ENCODE results near the gene ZBTB46. TPM values are rescaled to one million over a fixed set of nuclear protein-coding genes. Genes with fewer than 3 reads are reported as not detected.
"Not testable (repeated sequence)": the region's sequence is repeated elsewhere in the genome, so short reads cannot be mapped to it uniquely, and the experiment has no call there.

Gene ZBTB46
- polyA plus RNA-seq, 1 donor = 18.1 TPM

- DNase-seq (ENCODE audit: low read depth) = no peak
Measured at GRCh38 chr20:63858393-63859165, 27.5 kb upstream of the ZBTB46 start.

DNA sequence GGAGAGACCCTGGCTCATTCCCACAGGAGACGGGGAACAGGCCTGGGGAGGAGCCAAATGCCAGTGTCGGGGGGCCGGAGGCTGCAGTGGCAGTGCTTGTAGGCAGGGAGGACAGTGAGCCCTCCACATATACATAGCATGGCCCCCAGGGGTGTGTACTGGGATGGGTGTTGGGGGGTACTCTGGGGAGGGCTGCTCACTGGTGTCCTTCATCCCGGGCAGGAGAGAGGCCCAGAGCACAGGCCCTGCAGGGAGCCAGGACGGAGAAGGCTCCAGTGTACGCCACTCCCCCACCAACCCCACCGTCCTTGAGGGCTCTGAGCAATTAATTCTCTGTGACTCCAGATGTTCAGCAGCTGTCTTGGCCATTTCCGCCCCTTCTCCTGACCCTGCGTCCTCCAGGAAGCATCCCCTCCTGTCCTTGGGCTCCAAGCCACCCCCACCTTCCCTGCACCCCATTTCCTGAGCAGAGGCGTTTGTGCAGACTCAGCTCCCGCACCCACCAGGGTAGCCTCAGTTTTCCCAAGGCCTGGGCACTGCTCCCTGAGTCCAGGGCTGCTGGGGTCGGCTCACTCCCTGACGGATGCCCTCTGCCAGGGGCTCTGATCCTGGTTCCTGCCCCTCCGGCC is 26.8 kb upstream of the ZBTB46 start:
- DNase-seq (ENCODE audit: low read depth) = no peak

GRCh38 chr20:63856098-63856511 is 25.0 kb upstream of the ZBTB46 start:
- no peak for DNase-seq (ENCODE audit: low read depth)

DNA sequence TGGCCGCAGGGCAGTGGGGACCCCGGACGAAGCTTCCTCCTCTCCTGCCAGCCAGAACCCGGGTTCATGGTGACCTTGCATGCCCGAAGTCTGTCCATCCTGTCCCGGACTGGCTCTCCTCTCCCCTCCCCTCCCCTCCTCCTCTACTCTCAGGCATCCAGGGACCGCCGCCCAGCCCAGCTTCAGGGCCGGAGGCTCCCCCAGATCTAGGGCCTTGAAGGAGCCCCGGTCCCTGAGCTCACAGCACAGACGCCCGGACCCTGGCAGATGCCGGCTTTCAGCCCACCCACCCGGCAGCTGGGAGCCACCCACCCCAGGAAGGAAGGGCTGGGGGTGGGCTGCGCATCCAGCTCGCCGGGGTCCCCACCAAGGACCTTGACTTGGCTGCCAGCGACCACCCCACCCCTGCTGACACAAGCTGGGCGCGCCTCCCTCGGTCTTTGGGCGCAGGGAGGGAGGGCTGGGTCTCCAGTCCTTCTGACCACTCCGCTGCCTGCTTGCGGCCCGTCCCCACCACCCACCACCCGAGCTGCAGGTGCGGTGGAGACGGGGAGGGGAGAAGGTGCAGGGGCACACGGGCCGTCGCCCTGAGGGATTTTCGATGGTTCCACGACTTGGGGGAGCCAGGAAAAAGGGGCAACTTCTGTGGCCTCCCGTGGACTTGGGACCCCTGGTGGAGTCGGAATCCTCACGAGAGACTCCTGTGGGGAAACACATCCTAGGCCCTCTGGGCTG is 24.5 kb upstream of the ZBTB46 start:
- no peak for DNase-seq (ENCODE audit: low read depth)

- DNase-seq (ENCODE audit: low read depth) = no peak
Measured at GRCh38 chr20:63854766-63855362, 23.8 kb upstream of the ZBTB46 start.

- no peak for DNase-seq (ENCODE audit: low read depth)
Measured at GRCh38 chr20:63854069-63854765, 23.2 kb upstream of the ZBTB46 start.

DNA sequence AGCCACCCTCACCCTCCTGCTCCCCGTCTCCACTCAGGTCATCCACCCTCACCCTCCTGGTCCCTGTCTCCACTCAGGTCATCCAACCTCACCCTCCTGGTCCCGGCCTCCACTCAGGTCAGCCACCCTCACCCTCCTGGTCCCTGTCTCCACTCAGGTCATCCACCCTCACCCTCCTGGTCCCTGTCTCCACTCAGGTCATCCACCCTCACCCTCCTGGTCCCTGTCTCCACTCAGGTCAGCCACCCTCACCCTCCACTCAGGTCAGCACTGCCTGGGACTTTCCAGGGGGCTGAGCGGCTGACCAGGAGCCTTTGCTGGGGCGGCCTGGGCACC is 22.6 kb upstream of the ZBTB46 start:
- not testable (repeated sequence) for DNase-seq (ENCODE audit: low read depth)

- not testable (repeated sequence) for DNase-seq (ENCODE audit: low read depth)
Measured at GRCh38 chr20:63851548-63851943, 20.5 kb upstream of the ZBTB46 start.

DNA sequence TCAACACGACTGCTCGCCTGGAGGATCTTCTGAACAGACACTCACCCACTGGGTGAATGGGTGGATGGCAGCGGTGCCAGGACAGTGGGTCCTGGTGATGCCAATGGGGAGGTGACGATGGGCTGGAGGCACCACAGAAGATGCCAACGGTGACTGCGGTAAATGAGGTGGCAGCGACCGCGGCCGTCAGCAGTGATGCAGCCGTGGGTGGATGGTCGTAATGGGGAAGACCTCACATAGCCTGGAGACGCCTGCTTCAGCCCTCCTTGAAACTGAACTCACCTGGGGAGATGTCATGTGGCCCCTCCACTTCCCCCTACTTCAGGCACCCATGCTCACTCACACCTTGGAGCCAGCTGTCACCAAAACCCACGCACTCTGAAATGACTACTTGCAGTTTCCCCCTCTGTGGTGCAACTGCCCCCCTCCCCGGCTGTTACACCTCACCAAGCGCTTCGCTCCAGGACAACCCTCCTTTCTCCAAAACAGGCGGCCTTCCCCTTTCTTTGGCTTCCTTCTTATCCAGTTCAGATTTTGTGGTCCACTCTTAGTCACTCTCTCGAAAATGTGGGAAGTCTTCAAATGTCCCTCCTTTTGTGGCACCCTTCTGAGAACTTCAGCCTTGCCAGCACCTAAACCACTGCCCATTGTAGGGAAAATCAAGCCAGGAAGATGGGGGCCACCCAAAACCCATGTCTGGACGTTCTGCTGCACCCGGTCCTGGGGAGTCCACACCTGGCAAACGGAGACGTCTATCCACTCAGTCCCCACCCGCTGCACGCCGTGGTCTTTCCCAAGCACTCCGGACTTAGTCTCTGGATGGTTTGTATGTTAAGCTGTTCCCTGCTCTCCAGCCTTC is 19.9 kb upstream of the ZBTB46 start:
- DNase-seq (ENCODE audit: low read depth) = no peak

GRCh38 chr20:63848003-63848911 is 17.2 kb upstream of the ZBTB46 start:
- DNase-seq (ENCODE audit: low read depth) = no peak

DNA sequence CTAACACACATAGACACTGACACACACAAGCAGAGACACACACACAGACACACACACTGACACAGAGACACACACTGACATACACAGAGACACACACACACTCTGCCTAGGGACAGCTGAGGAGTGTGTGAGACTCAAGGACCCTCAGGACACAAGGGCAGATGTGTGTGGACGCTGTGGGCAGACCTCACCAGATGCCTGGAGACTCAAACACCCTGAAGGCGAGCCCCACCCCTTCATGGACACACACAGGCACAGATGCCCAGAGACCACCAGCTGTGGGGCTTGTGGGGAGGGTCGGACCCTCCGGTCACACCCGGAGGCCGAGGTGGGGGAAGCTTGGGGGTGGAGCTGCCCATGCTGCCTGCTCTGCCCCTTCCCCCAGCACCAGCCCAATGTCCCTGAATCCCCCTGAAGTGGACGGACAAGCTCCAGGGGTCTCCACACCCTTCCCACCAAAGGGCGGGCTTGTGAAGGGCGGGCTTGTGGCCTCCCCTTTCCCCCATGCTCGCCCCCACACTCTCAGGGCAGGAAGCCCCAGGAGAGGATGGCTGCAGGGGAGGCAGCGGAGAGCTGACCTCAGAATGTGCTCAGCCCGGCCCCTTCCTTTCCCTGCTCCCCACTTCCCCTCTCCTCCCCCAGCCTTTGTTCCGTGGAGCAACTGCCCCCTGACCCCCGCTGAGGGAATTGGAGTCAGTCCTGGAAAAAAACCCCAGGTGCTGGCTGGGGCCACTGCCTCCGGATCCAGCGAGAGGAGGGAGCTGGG is 16.4 kb upstream of the ZBTB46 start:
- no peak for DNase-seq (ENCODE audit: low read depth)

- DNase-seq (ENCODE audit: low read depth) = no peak
Measured at GRCh38 chr20:63846888-63847236, 15.8 kb upstream of the ZBTB46 start.

DNA sequence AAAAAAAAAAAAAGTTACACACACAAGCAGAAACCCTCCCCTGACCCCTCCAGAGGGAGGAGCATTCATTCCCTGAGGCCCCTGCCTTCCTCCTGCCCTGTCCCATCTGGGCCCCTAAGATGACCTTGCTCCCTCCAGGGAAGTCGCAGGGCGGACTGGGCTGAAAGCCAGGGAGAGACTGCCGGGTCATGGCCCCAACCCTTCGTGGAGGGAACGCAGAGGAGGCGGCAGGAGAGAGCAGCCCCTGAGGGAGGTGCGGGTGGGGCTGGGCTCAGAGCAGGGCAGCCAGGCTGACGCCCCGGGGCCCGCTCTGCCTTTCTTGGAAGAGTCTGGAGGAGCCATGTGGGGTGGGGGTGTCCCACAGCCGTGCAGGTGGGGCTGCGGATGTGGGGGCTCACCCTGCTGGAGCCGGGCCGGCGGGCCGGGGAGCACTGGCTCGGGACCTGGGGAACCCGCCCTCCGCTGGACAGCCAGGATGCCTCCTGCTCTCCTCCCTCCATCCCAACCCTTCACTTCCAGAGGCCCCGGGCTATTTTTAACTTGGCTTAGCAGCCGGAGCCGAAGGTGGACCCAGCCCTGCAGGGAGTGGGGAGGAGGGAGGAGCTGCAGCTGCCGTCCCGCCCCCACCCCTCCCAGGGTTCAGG is 15.2 kb upstream of the ZBTB46 start:
- DNase-seq (ENCODE audit: low read depth) = no peak

DNA sequence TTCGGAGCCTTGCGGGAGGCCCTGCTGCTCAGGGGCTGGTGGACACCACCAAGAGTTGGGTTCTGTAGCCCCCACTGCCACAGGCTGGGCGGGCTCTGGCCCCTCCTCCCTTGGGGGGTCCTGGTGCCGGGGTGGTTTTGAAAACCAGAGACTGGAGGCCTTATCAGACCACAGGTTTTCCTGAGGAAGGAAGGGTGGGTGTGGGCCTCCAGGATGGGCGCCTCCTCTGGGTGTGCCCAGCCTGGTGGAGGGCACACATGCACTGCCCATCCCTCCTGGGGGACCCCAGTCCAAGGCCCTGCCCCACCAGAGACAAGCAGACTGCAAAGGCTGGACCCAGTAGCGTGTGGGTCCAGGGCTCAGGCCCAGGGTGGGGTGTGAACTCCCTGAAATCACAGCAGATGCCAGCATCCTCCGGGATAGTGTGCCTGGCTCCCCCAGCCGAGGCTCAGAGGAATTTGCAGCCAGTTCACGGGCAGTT is 13.5 kb upstream of the ZBTB46 start:
- no peak for DNase-seq (ENCODE audit: low read depth)

GRCh38 chr20:63843778-63844177 is 12.7 kb upstream of the ZBTB46 start:
- DNase-seq (ENCODE audit: low read depth) = no peak

DNA sequence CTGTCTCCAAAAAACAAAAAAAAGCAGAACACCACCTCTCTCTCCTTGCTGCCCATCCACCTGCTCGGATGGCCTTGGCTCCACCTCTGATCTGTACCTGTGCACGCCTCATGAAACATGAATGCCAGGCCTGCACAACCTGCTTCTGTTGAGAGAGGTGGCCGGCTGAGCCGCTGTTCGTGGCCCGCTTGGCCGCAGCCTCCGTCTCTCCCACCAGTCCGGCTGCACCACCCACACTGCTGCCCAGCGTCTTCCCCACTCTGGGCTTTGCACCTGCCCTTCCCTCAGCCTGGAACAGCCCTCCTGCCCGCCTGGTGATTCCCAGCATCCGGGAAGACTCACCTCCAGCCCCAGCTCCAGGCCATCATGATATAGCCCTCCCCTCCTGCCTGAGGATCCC is 12.2 kb upstream of the ZBTB46 start:
- DNase-seq (ENCODE audit: low read depth) = no peak

DNA sequence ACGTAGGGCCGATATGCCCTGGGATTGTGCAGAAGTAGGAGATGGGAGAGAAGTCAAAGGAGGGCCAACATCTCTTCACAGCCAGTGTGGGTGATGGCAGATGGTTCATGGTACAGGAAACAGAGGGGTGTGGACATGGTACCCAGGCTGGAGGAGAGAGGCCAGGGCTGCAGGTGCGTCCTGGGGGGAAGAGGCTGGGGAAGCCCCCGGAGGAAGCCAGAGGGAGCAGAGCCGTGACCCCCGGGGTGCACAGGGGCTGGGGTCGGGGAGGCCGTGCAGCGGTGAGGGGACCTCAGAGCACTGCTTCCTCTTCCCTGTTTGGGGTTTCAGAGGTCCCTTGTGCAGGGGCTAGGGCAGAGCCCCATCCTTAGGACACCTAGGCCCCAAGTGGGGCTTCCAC is 11.2 kb upstream of the ZBTB46 start:
- DNase-seq (ENCODE audit: low read depth) = no peak

GRCh38 chr20:63840405-63840828 is 9.4 kb upstream of the ZBTB46 start:
- no peak for DNase-seq (ENCODE audit: low read depth)
